Mammary epithelial cell (primary cell): ENCODE measurements around the gene S100A10.

Experiments
- EZH2 ChIP-seq: IDR thresholded peaks from 2 replicates; pipeline ENCODE4 v1.6.1; 2012; ENCODE audit warnings: low read length, inconsistent platforms, borderline replicate concordance
- TF ChIP-seq, protein P1 (sequence below), 2 donors: IDR thresholded peaks in 1 of 2; conservative IDR thresholded peaks in 1 of 2; 2 replicates each; pipeline ENCODE4 v1.5.1; 2011 to 2012; ENCODE audit warnings: inconsistent platforms in 2 of 2, low read length in 2 of 2, mild to moderate bottlenecking in 2 of 2, control low read depth in 1 of 2, low read depth in 1 of 2; ENCODE audit not compliant: insufficient read depth in 1 of 2; ENCODE audit errors: extremely low read depth in 1 of 2

DNA sequence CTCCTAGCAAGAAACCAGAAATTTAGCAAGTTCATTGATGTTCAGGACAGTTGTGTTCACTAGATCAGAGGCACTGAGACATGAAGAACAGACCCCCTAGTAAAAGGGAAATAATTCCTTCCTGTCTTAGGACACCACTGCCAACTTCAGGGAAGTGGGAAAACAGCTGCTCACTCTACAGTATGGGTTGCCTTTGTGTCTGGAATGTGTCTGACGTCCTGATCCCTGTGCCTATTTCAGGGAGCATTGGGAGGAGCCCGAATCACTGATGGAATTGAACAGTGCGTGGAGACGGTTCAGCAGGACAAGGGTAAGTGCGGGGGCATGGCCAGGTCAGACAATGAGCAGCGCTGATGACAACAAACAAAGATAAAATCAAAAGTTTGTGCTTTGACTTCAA, 22.1 kb upstream of the S100A10 start:
- TF ChIP-seq, protein P1, sequence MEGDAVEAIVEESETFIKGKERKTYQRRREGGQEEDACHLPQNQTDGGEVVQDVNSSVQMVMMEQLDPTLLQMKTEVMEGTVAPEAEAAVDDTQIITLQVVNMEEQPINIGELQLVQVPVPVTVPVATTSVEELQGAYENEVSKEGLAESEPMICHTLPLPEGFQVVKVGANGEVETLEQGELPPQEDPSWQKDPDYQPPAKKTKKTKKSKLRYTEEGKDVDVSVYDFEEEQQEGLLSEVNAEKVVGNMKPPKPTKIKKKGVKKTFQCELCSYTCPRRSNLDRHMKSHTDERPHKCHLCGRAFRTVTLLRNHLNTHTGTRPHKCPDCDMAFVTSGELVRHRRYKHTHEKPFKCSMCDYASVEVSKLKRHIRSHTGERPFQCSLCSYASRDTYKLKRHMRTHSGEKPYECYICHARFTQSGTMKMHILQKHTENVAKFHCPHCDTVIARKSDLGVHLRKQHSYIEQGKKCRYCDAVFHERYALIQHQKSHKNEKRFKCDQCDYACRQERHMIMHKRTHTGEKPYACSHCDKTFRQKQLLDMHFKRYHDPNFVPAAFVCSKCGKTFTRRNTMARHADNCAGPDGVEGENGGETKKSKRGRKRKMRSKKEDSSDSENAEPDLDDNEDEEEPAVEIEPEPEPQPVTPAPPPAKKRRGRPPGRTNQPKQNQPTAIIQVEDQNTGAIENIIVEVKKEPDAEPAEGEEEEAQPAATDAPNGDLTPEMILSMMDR (conservative IDR thresholded peaks at IDR 0.05 in 1 of 2, IDR thresholded peaks at IDR 0.05 in 1 of 2; ENCODE audit: extremely low read depth in 1 of 2, insufficient read depth in 1 of 2, low read depth in 1 of 2, low read length in 2 of 2): no peak
- no peak for TF ChIP-seq EZH2
